Measurements from ENCODE around the gene LIN54. TPM values are rescaled to one million over a fixed set of nuclear protein-coding genes. Genes with fewer than 3 reads are reported as not detected.

Gene LIN54
- total and polyA plus RNA-seq, 9 of the 15 experiments (the other 6 are each of a cell fraction or from before 2014, with no cell fraction given), result 2.2 to 22.5 (median 15.8) TPM

GRCh38 chr4:83012687-83013419 is 2.2 kb upstream of the LIN54 start (continued):
- peak; percentile 36; the same call in 1 of the 2 replicates for TF ChIP-seq PHF21A (IDR thresholded peaks at IDR 0.05; ENCODE audit: borderline replicate concordance, low read depth)
- TF ChIP-seq ZNF280B (CRISPR knock-in tag; IDR thresholded peaks at IDR 0.05), result no peak
- TF ChIP-seq ZNF407 (IDR thresholded peaks at IDR 0.05; ENCODE audit: low read depth), result no peak
- TF ChIP-seq MCM7 (IDR thresholded peaks at IDR 0.05), result no peak
- TF ChIP-seq CREM (IDR thresholded peaks at IDR 0.05; ENCODE audit: low read depth), result peak; percentile 98
- no peak for TF ChIP-seq NR4A1 (CRISPR knock-in tag; IDR thresholded peaks at IDR 0.05)
- TF ChIP-seq NR4A1 (tag; IDR thresholded peaks at IDR 0.05), result no peak
- no peak for TF ChIP-seq ADNP (tag; IDR thresholded peaks at IDR 0.05)
- no peak for TF ChIP-seq CGGBP1 (CRISPR knock-in tag; IDR thresholded peaks at IDR 0.05)
- no peak for TF ChIP-seq MED1 (CRISPR knock-in tag; IDR thresholded peaks at IDR 0.05; ENCODE audit: borderline replicate concordance)
- TF ChIP-seq ZBTB7A (IDR thresholded peaks at IDR 0.05; ENCODE audit: borderline replicate concordance, control insufficient read depth, low read depth, low read length), result no peak; the same call in 1 of the 2 replicates
- TF ChIP-seq BCOR (IDR thresholded peaks at IDR 0.05), result peak; percentile 64; the same call in 1 of the 2 replicates
- no peak for TF ChIP-seq SAFB2 (IDR thresholded peaks at IDR 0.05; ENCODE audit: borderline replicate concordance, low read depth, low read length, severe bottlenecking)
- TF ChIP-seq MTF1 (CRISPR knock-in tag; IDR thresholded peaks at IDR 0.05; ENCODE audit: borderline replicate concordance), result no peak
- peak; percentile 75 for TF ChIP-seq MAFK (IDR thresholded peaks at IDR 0.05; ENCODE audit: low read length)
- TF ChIP-seq ERF (CRISPR knock-in tag; IDR thresholded peaks at IDR 0.05), result no peak
- peak; percentile 62 for TF ChIP-seq NEUROD1 (IDR thresholded peaks at IDR 0.05; ENCODE audit: borderline replicate concordance, low read depth, low read length, partially characterized antibody)
- no peak for TF ChIP-seq KAT2B (IDR thresholded peaks at IDR 0.05; ENCODE audit: low read depth, low read length)
